Loucy (cell line): ENCODE measurements around the gene CADM4.

Experiments used
- CTCF ChIP-seq: fragments of 200-600 bp; sonication (generic); conservative IDR thresholded peaks from 2 replicates; pipeline ENCODE4 v1.5.1; 2014; ENCODE audit warnings: mild to moderate bottlenecking, antibody characterized with exemption, low read length
- EZH2phosphoT487 ChIP-seq: fragments of 200-600 bp; IDR thresholded peaks from 2 replicates; pipeline ENCODE4 v1.6.1; 2018; ENCODE audit warnings: antibody characterized with exemption, mild to moderate bottlenecking, moderate library complexity, borderline replicate concordance

- no peak for TF ChIP-seq CTCF
- no peak for TF ChIP-seq EZH2phosphoT487
These were observed 8.2 kb downstream of the CADM4 start for GRCh38 chr19:43631491-43631890.
